ENCODE measurements around the gene SLC16A5. TPM values are rescaled to one million over a fixed set of nuclear protein-coding genes. Genes with fewer than 3 reads are reported as not detected.

Gene SLC16A5
- total RNA-seq, 2 experiments from 2014 or later: not detected

GRCh38 chr17:75116737-75117136, 29.0 kb downstream of the SLC16A5 start:
- H3K9me3 ChIP-seq (ENCODE audit: low read length): no peaks in the 10 kb centered on the region
- no peaks in the 10 kb centered on the region for H3K9me2 ChIP-seq (ENCODE audit: insufficient read depth, low read length)
- no peak overlapping the region for H2AFZ ChIP-seq (ENCODE audit: low read length)
- no peak overlapping the region for H3K4me3 ChIP-seq (ENCODE audit: low read depth, low read length, poor library complexity, severe bottlenecking)
- H3K4me2 ChIP-seq (ENCODE audit: low read length): no peak overlapping the region
- intact Hi-C loops (cut with micrococcal nuclease; ENCODE audit: unreplicated experiment): no loop called here
- no peak for TF ChIP-seq EZH2phosphoT487 (IDR thresholded peaks at IDR 0.05; ENCODE audit: borderline replicate concordance, low read depth, low read length)
- TF ChIP-seq, protein P1, sequence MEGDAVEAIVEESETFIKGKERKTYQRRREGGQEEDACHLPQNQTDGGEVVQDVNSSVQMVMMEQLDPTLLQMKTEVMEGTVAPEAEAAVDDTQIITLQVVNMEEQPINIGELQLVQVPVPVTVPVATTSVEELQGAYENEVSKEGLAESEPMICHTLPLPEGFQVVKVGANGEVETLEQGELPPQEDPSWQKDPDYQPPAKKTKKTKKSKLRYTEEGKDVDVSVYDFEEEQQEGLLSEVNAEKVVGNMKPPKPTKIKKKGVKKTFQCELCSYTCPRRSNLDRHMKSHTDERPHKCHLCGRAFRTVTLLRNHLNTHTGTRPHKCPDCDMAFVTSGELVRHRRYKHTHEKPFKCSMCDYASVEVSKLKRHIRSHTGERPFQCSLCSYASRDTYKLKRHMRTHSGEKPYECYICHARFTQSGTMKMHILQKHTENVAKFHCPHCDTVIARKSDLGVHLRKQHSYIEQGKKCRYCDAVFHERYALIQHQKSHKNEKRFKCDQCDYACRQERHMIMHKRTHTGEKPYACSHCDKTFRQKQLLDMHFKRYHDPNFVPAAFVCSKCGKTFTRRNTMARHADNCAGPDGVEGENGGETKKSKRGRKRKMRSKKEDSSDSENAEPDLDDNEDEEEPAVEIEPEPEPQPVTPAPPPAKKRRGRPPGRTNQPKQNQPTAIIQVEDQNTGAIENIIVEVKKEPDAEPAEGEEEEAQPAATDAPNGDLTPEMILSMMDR (conservative IDR thresholded peaks at IDR 0.05; ENCODE audit: low read length): no peak
- no TSS peak for BruUV-seq (replicated peaks)
- no peak overlapping the region for H3K27ac ChIP-seq (ENCODE audit: low read depth, low read length, poor library complexity, severe bottlenecking)
- H3K79me2 ChIP-seq (ENCODE audit: insufficient read depth, low read depth, low read length): peaks cover 5% of the 10 kb centered on the region; the same call in 1 of the 2 replicates
- DNase-seq (ENCODE audit: low spot score): no peak
- no peaks in the 10 kb centered on the region for H4K20me1 ChIP-seq (ENCODE audit: insufficient read depth, low read length)
- peaks cover 34% of the 10 kb centered on the region for H3K4me1 ChIP-seq (ENCODE audit: insufficient read depth, low read length, poor library complexity, severe bottlenecking)
- ChIA-PET POLR2A (interaction anchor here (1.0 to 2.1 kb wide), 4 partner anchors 13 to 90 kb away, joined by 3 to 9 read pairs (median 4); partner anchors contain the start of gene NT5C), CTCF (ENCODE audit: unreplicated experiment) (interaction anchor here (1.0 to 1.4 kb wide), 3 partner anchors 10 to 85 kb away, joined by 3 to 5 read pairs (median 4); partner anchors contain the start of gene NT5C)
- H3K36me3 ChIP-seq (ENCODE audit: insufficient read depth, low read length): peaks cover 8% of the 10 kb centered on the region

- TF ChIP-seq EZH2phosphoT487 (IDR thresholded peaks at IDR 0.05; ENCODE audit: borderline replicate concordance, low read depth, low read length): no peak
- TF ChIP-seq, protein P1 (conservative IDR thresholded peaks at IDR 0.05; ENCODE audit: low read length): no peak
- H2AFZ ChIP-seq (ENCODE audit: low read length): no peak overlapping the region
- POLR2A ChIA-PET: interaction anchor here (0.7 to 1.0 kb wide), 2 partner anchors 62 to 221 kb away, joined by 4 read pairs; no protein-coding TSS in a partner anchor
- no peaks in the 10 kb centered on the region for H4K20me1 ChIP-seq (ENCODE audit: insufficient read depth, low read length)
- no peaks in the 10 kb centered on the region for H3K9me3 ChIP-seq (ENCODE audit: low read length)
- DNase-seq (ENCODE audit: low spot score): no peak
- H3K4me3 ChIP-seq (ENCODE audit: low read depth, low read length, poor library complexity, severe bottlenecking): no peak overlapping the region
- peaks cover 5% of the 10 kb centered on the region; the same call in 1 of the 2 replicates for H3K79me2 ChIP-seq (ENCODE audit: insufficient read depth, low read depth, low read length)
- peaks cover 8% of the 10 kb centered on the region; the same call in 1 of the 2 replicates for H3K36me3 ChIP-seq (ENCODE audit: insufficient read depth, low read length)
- intact Hi-C loops (cut with micrococcal nuclease; ENCODE audit: unreplicated experiment): no loop called here
- H3K4me1 ChIP-seq (ENCODE audit: insufficient read depth, low read length, poor library complexity, severe bottlenecking): peaks cover 34% of the 10 kb centered on the region
- CTCF ChIA-PET (ENCODE audit: unreplicated experiment): no interaction called here
- H3K4me2 ChIP-seq (ENCODE audit: low read length): no peak overlapping the region
- no TSS peak for BruUV-seq (replicated peaks)
- no peaks in the 10 kb centered on the region for H3K9me2 ChIP-seq (ENCODE audit: insufficient read depth, low read length)
- no peak overlapping the region for H3K27ac ChIP-seq (ENCODE audit: low read depth, low read length, poor library complexity, severe bottlenecking)
These were observed 30.6 kb downstream of the SLC16A5 start for GRCh38 chr17:75118307-75118706.

All from OCI-LY7 (cell line).